Fibroblast of pulmonary artery (primary cell): ENCODE data around the gene AREL1.
A peak's percentile ranks its signal among the peaks of the same experiment; 100 is the strongest.

ENCODE experiments used
- DNase-seq: peaks from one replicate; pipeline ENCODE4 v3.0.0-alpha.2; 2010; ENCODE audit warnings: low read depth
- H3K4me3 ChIP-seq: replicated peaks from 2 replicates; pipeline ENCODE4 v1.5.1; 2011; ENCODE audit warnings: low read depth, mild to moderate bottlenecking, control low read depth, low read length, moderate library complexity
- CTCF ChIP-seq: IDR thresholded peaks from 2 replicates; pipeline ENCODE4 v1.5.1; 2011; ENCODE audit warnings: mild to moderate bottlenecking, control low read depth, low read length, inconsistent platforms; ENCODE audit errors: missing control alignments

AREL1 gene

GRCh38 chr14:74670726-74671411 is 42.0 kb downstream of the AREL1 start:
- TF ChIP-seq CTCF = no peak
- peak; percentile 46 for DNase-seq
- no peak overlapping the region for H3K4me3 ChIP-seq

DNA sequence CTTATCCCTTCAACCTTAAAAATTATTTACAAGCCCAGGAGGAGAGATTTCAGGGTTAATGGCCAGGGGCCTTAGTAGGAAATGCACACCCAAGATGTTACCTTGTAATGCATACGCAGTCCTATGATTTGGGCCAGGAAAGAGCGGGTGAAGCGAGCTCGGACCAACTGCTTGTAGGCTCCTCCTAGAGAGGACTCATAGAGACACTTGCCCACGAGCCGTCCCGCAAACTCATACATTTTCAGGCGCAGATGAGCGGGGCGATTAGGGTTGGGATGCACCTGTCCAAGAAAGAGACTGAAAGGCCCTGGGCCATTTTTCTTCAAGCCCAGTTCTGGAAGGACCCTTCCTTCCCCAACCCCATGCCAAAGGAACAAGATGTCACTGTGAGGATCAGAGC is 43.0 kb downstream of the AREL1 start:
- H3K4me3 ChIP-seq = no peak overlapping the region
- DNase-seq = no peak
- TF ChIP-seq CTCF = no peak

DNA sequence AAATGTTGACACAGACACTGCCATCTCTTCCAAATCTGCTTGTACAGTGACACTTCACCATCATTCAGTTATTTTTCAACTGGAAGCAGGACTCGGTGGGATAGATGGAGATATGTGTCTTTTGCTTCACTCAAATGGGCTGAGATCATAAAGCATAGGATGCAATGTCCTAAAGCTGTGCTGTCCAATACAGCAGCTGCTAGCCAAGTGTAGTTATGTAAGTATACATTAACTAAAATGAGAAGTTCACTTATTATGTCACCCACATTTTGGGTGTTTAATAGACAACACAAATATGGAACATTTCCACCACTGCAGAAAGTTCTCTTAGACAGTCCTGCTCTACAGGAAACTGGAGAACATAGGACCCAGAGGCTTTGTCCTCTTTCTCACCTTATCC is 43.6 kb downstream of the AREL1 start:
- no peak for DNase-seq
- no peak overlapping the region for H3K4me3 ChIP-seq
- TF ChIP-seq CTCF = no peak

DNA sequence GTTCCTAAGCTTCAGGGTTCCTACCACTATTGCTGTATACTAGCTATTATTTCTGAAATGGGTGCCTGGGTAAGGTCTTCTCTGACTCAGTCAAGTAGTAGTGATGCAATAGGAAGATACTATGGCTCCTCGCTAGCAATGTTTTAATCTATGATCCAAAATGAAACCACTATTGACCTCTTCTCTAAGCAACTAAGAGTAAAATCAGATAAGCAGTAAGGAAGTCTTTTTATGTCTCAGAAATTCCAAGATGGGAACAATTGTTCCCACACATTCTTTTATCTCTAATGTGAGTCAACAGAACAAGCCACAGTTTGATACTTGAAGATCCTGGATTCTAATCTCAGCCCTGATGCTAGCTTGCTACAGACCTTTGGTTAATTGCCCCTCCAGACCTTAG is 45.1 kb downstream of the AREL1 start:
- TF ChIP-seq CTCF = no peak
- no peak overlapping the region for H3K4me3 ChIP-seq
- DNase-seq = peak; percentile 78

- TF ChIP-seq CTCF = no peak
- DNase-seq = no peak
- no peak overlapping the region for H3K4me3 ChIP-seq
Measured at GRCh38 chr14:74664717-74665116, 48.2 kb downstream of the AREL1 start.

DNA sequence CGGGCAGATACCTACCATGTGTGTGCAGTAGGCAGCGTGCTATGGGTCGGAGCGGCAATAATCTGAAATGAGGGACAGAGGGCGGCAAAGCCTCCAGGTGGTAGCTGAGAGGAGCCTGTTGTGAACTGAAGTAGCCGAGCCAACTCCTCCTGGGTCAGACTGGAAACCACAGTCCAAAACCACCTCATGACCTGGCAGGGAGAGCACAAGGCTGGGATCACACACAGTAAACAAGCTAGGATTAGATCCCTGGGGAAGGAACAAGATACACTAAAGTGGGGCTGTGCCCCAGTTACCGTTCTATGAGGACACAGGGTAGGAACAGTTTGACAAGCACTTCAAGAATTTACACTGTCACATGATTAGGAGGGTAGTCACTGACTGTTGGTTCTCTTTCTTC is 49.0 kb downstream of the AREL1 start:
- H3K4me3 ChIP-seq = no peak overlapping the region
- no peak for DNase-seq
- TF ChIP-seq CTCF = no peak

GRCh38 chr14:74661726-74662450 is 51.0 kb downstream of the AREL1 start:
- DNase-seq = no peak
- no peak for TF ChIP-seq CTCF
- no peak overlapping the region for H3K4me3 ChIP-seq
